Stimulated activated CD4-positive, alpha-beta T cell treated with anti-CD3 and anti-CD28 coated beads, Interleukin-12 subunit alpha, Interleukin-12 subunit beta, amount 100 ng/mL, for 24 hours (primary cell): ENCODE results near the gene BRINP2.

ENCODE experiments used
- DNase-seq, 2 experiments: peaks; one replicate each; pipeline ENCODE4 v3.0.0-alpha.2; 2020; ENCODE audit warnings: low read depth in 2 of 2

Gene BRINP2

GRCh38 chr1:177270863-177271262, 100.1 kb downstream of the BRINP2 start:
- DNase-seq = no peak

- DNase-seq = no peak
Observed at GRCh38 chr1:177273141-177273540, 102.4 kb downstream of the BRINP2 start.

- no peak for DNase-seq
Observed at GRCh38 chr1:177274687-177275211, 104.0 kb downstream of the BRINP2 start.

GRCh38 chr1:177275736-177276135, 105.0 kb downstream of the BRINP2 start:
- DNase-seq = no peak

- DNase-seq = no peak
Observed at GRCh38 chr1:177278626-177279390, 108.0 kb downstream of the BRINP2 start.

- DNase-seq = no peak
Observed at GRCh38 chr1:177281901-177282300, 111.1 kb downstream of the BRINP2 start.

GRCh38 chr1:177282976-177283375, 112.2 kb downstream of the BRINP2 start:
- no peak for DNase-seq

- DNase-seq = no peak
Observed at GRCh38 chr1:177283380-177283779, 112.6 kb downstream of the BRINP2 start.

GRCh38 chr1:177286396-177286795, 115.6 kb downstream of the BRINP2 start:
- no peak for DNase-seq

- no peak for DNase-seq
Observed at GRCh38 chr1:177287270-177287669, 116.5 kb downstream of the BRINP2 start.

GRCh38 chr1:177287994-177288393, 117.2 kb downstream of the BRINP2 start:
- DNase-seq = no peak

- no peak for DNase-seq
Observed at GRCh38 chr1:177289532-177289931, 118.8 kb downstream of the BRINP2 start.

GRCh38 chr1:177300431-177300830, 129.7 kb downstream of the BRINP2 start:
- no peak for DNase-seq

- DNase-seq = no peak
Observed at GRCh38 chr1:177301425-177302124, 130.8 kb downstream of the BRINP2 start.

GRCh38 chr1:177302357-177303044, 131.7 kb downstream of the BRINP2 start:
- DNase-seq = no peak

GRCh38 chr1:177305040-177306018, 134.6 kb downstream of the BRINP2 start:
- DNase-seq = no peak

GRCh38 chr1:177306019-177306415, 135.3 kb downstream of the BRINP2 start:
- DNase-seq = no peak

GRCh38 chr1:177306981-177307380, 136.2 kb downstream of the BRINP2 start:
- DNase-seq = no peak

- no peak for DNase-seq
Observed at GRCh38 chr1:177307771-177308170, 137.0 kb downstream of the BRINP2 start.

GRCh38 chr1:177309880-177310279, 139.1 kb downstream of the BRINP2 start:
- DNase-seq = no peak

GRCh38 chr1:177310326-177310725, 139.6 kb downstream of the BRINP2 start:
- DNase-seq = no peak
